Cardiac muscle cell (in vitro differentiated cells and primary cell): ENCODE measurements around the gene KPNA4. TPM values are rescaled to one million over a fixed set of nuclear protein-coding genes. Genes with fewer than 3 reads are reported as not detected.

ENCODE experiments used
- DNase-seq, 2 donors: peaks; one replicate each; pipeline versions ENCODE4 v3.0.0 to v3.0.0-alpha.2; 2010 to 2017; ENCODE audit warnings: low read depth in 1 of 2, low spot score in 1 of 2
- H3K27ac ChIP-seq: fragments of 200-600 bp; sonication (generic); 2 replicates; pipeline ENCODE4 v1.5.1; 2016
- H3K27me3 ChIP-seq: fragments of 200-600 bp; sonication (generic); 2 replicates; pipeline ENCODE4 v1.6.0; 2016; ENCODE audit warnings: control low read depth
- H3K36me3 ChIP-seq: fragments of 200-600 bp; sonication (generic); 2 replicates; pipeline ENCODE4 v1.5.1; 2016; ENCODE audit warnings: control low read depth
- H3K4me1 ChIP-seq: fragments of 200-600 bp; sonication (generic); 2 replicates; pipeline ENCODE4 v1.8.1; 2017; ENCODE audit warnings: low read depth, mild to moderate bottlenecking, mixed run types
- H3K4me3 ChIP-seq: fragments of 200-600 bp; sonication (generic); 2 replicates; pipeline ENCODE4 v1.5.1; 2016; ENCODE audit warnings: mild to moderate bottlenecking
- H3K9me3 ChIP-seq: fragments of 200-600 bp; sonication (generic); 2 replicates; pipeline ENCODE4 v1.5.1; 2017; ENCODE audit warnings: low read depth, mild to moderate bottlenecking, control low read depth
- CTCF ChIP-seq: IDR thresholded peaks from 2 replicates; pipeline ENCODE4 v1.5.1; 2012; ENCODE audit warnings: low read depth, mild to moderate bottlenecking, low read length
- polyA plus RNA-seq: library from polyadenylated mRNA; unstranded; fragments of >200 nt; fragmentation: Nextera tagmentation; extraction: Ambion mirVana; gene quantifications from 2 replicates; pipeline ENCODE4 v1.2.1, GENCODE V29; 2016
- total RNA-seq: library from RNA; depleted of rRNA; stranded (reverse); fragments of >200 nt; gene quantifications from 2 replicates; pipeline ENCODE4 v1.2.3, GENCODE V29; 2016

KPNA4 gene
- total and polyA plus RNA-seq, 2 experiments from 2014 or later: 11.7 to 18.5 TPM

GRCh38 chr3:160473221-160473620 lies 92.2 kb downstream of the KPNA4 start:
- DNase-seq: peak in 1 of 2 donors; percentile 24
- H3K27ac ChIP-seq: no peak overlapping the region

GRCh38 chr3:160472344-160472743 lies 93.0 kb downstream of the KPNA4 start:
- H3K9me3 ChIP-seq: no peaks in the 10 kb centered on the region
- no peak overlapping the region for H3K4me3 ChIP-seq
- H3K27me3 ChIP-seq: no peaks in the 10 kb centered on the region
- H3K27ac ChIP-seq: no peak overlapping the region
- TF ChIP-seq CTCF: no peak
- no peaks in the 10 kb centered on the region for H3K36me3 ChIP-seq
- H3K4me1 ChIP-seq: no peaks in the 10 kb centered on the region
- no peak for DNase-seq

More at GRCh38 chr3:160473221-160473620, 92.2 kb downstream of the KPNA4 start:
- no peak overlapping the region for H3K4me3 ChIP-seq
- no peaks in the 10 kb centered on the region for H3K27me3 ChIP-seq
- TF ChIP-seq CTCF: no peak
- H3K36me3 ChIP-seq: no peaks in the 10 kb centered on the region
- no peaks in the 10 kb centered on the region for H3K9me3 ChIP-seq
- H3K4me1 ChIP-seq: no peaks in the 10 kb centered on the region

GRCh38 chr3:160471892-160472291 lies 93.5 kb downstream of the KPNA4 start:
- no peak for DNase-seq
- no peak for TF ChIP-seq CTCF

GRCh38 chr3:160470181-160470580 lies 95.2 kb downstream of the KPNA4 start:
- H3K36me3 ChIP-seq: no peaks in the 10 kb centered on the region
- H3K27ac ChIP-seq: no peak overlapping the region
- H3K4me3 ChIP-seq: no peak overlapping the region
- H3K27me3 ChIP-seq: no peaks in the 10 kb centered on the region
- TF ChIP-seq CTCF: no peak
- peaks cover 1% of the 10 kb centered on the region for H3K4me1 ChIP-seq
- no peak for DNase-seq
- no peaks in the 10 kb centered on the region for H3K9me3 ChIP-seq

More at GRCh38 chr3:160471892-160472291, 93.5 kb downstream of the KPNA4 start:
- H3K9me3 ChIP-seq: no peaks in the 10 kb centered on the region
- no peaks in the 10 kb centered on the region for H3K27me3 ChIP-seq
- no peaks in the 10 kb centered on the region for H3K4me1 ChIP-seq
- no peak overlapping the region for H3K4me3 ChIP-seq
- no peaks in the 10 kb centered on the region for H3K36me3 ChIP-seq
- no peak overlapping the region for H3K27ac ChIP-seq

GRCh38 chr3:160464971-160465370 lies 100.4 kb downstream of the KPNA4 start:
- DNase-seq: no peak
- Histone ChIP-seq H3K27me3 (no peaks in the 10 kb centered on the region), H3K4me1 (peaks cover 7% of the 10 kb centered on the region), H3K4me3 (no peak overlapping the region), H3K36me3 (no peaks in the 10 kb centered on the region), H3K27ac (no peak overlapping the region), H3K9me3 (no peaks in the 10 kb centered on the region)
- TF ChIP-seq CTCF: no peak

- peaks cover 7% of the 10 kb centered on the region for H3K4me1 ChIP-seq
- H3K27me3 ChIP-seq: no peaks in the 10 kb centered on the region
- TF ChIP-seq CTCF: no peak
- no peaks in the 10 kb centered on the region for H3K9me3 ChIP-seq
- no peaks in the 10 kb centered on the region for H3K36me3 ChIP-seq
- H3K4me3 ChIP-seq: no peak overlapping the region
- H3K27ac ChIP-seq: no peak overlapping the region
- DNase-seq: no peak
Measured at GRCh38 chr3:160464321-160464720, 101.0 kb downstream of the KPNA4 start.
